Erythroblast (primary cell): ENCODE data around the gene LRSAM1.

Source experiments
- GATA1 ChIP-seq: IDR thresholded peaks from 2 replicates; pipeline ENCODE4 v1.6.1; 2011; ENCODE audit warnings: low read depth, mild to moderate bottlenecking, control low read depth, low read length, moderate library complexity
- POLR2A ChIP-seq: IDR thresholded peaks from 2 replicates; pipeline ENCODE4 v1.6.1; 2011; ENCODE audit warnings: mild to moderate bottlenecking, low read length

- TF ChIP-seq POLR2A, result no peak
- TF ChIP-seq GATA1, result no peak
These were observed 53.6 kb downstream of the LRSAM1 start for GRCh38 chr9:127504887-127505251.
